Putamen (tissue), 1 donor: ENCODE data around the gene CHCHD4.

Source experiments
- DNase-seq: peaks from one replicate; pipeline ENCODE4 v3.0.0-alpha.2; 2016; ENCODE audit warnings: low spot score

CHCHD4 gene

GRCh38 chr3:14124615-14125192 lies at the start of gene CHCHD4, which contains the start of gene TMEM43:
Gene CHCHD4 (minus strand): TSS chr3:14124870. CDS start chr3:14124676, 194 bp downstream.
Gene TMEM43 (plus strand): TSS chr3:14125052. CDS start chr3:14125194, 142 bp downstream.
- DNase-seq, result peak; percentile 99

GRCh38 chr3:14172496-14172895 lies 47.8 kb upstream of the CHCHD4 start:
- no peak for DNase-seq

- DNase-seq, result no peak
These were observed 46.0 kb upstream of the CHCHD4 start for GRCh38 chr3:14170531-14171159.

GRCh38 chr3:14169871-14170270 lies 45.2 kb upstream of the CHCHD4 start:
- DNase-seq, result no peak

GRCh38 chr3:14169435-14169834 lies 44.8 kb upstream of the CHCHD4 start:
- no peak for DNase-seq

GRCh38 chr3:14166877-14167603 lies 42.4 kb upstream of the CHCHD4 start:
- DNase-seq, result no peak

GRCh38 chr3:14162178-14162577 lies 37.5 kb upstream of the CHCHD4 start:
- no peak for DNase-seq

GRCh38 chr3:14161282-14161681 lies 36.6 kb upstream of the CHCHD4 start:
- DNase-seq, result no peak

- DNase-seq, result no peak
These were observed 34.8 kb upstream of the CHCHD4 start for GRCh38 chr3:14159426-14159825.

- no peak for DNase-seq
These were observed 33.7 kb upstream of the CHCHD4 start for GRCh38 chr3:14158370-14158769.

GRCh38 chr3:14157951-14158350 lies 33.3 kb upstream of the CHCHD4 start:
- DNase-seq, result no peak

- DNase-seq, result no peak
These were observed 32.3 kb upstream of the CHCHD4 start for GRCh38 chr3:14156843-14157561.

GRCh38 chr3:14156201-14156600 lies 31.5 kb upstream of the CHCHD4 start:
- no peak for DNase-seq

GRCh38 chr3:14154895-14155440 lies 30.3 kb upstream of the CHCHD4 start:
- no peak for DNase-seq

GRCh38 chr3:14154276-14154675 lies 29.6 kb upstream of the CHCHD4 start:
- no peak for DNase-seq

- DNase-seq, result no peak
These were observed 29.0 kb upstream of the CHCHD4 start for GRCh38 chr3:14153663-14154062.

- DNase-seq, result no peak
These were observed 28.3 kb upstream of the CHCHD4 start for GRCh38 chr3:14152963-14153355.

- DNase-seq, result no peak
These were observed 27.7 kb upstream of the CHCHD4 start for GRCh38 chr3:14152233-14152962.

- DNase-seq, result no peak
These were observed 26.9 kb upstream of the CHCHD4 start for GRCh38 chr3:14151471-14152083.

GRCh38 chr3:14150491-14151230 lies 26.0 kb upstream of the CHCHD4 start:
- DNase-seq, result no peak
